GM12878 (cell line): ENCODE data around the gene NLRC3. TPM values are rescaled to one million over a fixed set of nuclear protein-coding genes. Genes with fewer than 3 reads are reported as not detected.

Experiments used
- ATAC-seq: fragments of 200-7000 bp; cut with Tn5 transposase; 3 replicates; pipeline ENCODE4 v1.9.1; 2020; ENCODE audit warnings: mild to moderate bottlenecking, moderate library complexity
- BruUV-seq: library from RNA; stranded (reverse); fragments of 400-500 nt; replicated peaks from 2 replicates; lab custom pipeline; 2021; lab: Mats Ljungman, UMichigan
- CTCF ChIA-PET: fragments of 300-600 bp; sonication (Branson Sonifier 250); formaldehyde crosslinking; extraction: SDS; loops from one replicate; lab custom pipeline; 2021; ENCODE audit warnings: inconsistent platforms; lab: Yijun Ruan, JAX
- POLR2A ChIA-PET: fragments of 350-600 bp; formaldehyde crosslinking; extraction: SDS; loops from one replicate; lab custom pipeline; 2021; ENCODE audit warnings: inconsistent platforms; lab: Charles Lee
- RAD21 ChIA-PET: fragments of 300-600 bp; sonication (Branson Sonifier 250); formaldehyde crosslinking; loops from one replicate; lab custom pipeline; 2023; ENCODE audit warnings: antibody characterized with exemption; ENCODE audit not compliant: unreplicated experiment; lab: Charles Lee
- SMC1A ChIA-PET: fragments of 300-600 bp; sonication (Branson Sonifier 250); formaldehyde crosslinking; loops from one replicate; lab custom pipeline; 2023; ENCODE audit not compliant: unreplicated experiment, uncharacterized antibody; lab: Charles Lee
- DNase-seq: peaks from one replicate; pipeline ENCODE4 v3.0.0-alpha.2; 2011; ENCODE audit warnings: low read depth, low spot score
- FAIRE-seq: peaks from 3 replicates; lab custom pipeline; 2011; peaks lifted over from hg19 to GRCh38; lab: Jason Lieb, UNC
- H2AFZ ChIP-seq: 2 replicates; pipeline ENCODE4 v1.6.0; 2011; ENCODE audit warnings: low read depth, low read length, control low read depth; ENCODE audit not compliant: control insufficient read depth
- H3K27ac ChIP-seq: 2 replicates; pipeline ENCODE4 v1.5.1; 2011; ENCODE audit warnings: control low read depth; ENCODE audit not compliant: control insufficient read depth, insufficient read depth
- H3K27me3 ChIP-seq, 2 experiments: replicated peaks in 1 of 2; 2 replicates each; pipeline versions ENCODE4 v1.6.0 to v1.6.1; 2011; ENCODE audit warnings: low read length in 1 of 2; ENCODE audit not compliant: control insufficient read depth in 2 of 2, insufficient read depth in 2 of 2
- H3K36me3 ChIP-seq, 2 experiments: 2 replicates each; pipeline ENCODE4 v1.5.1; 2011; ENCODE audit warnings: low read length in 1 of 2; ENCODE audit not compliant: control insufficient read depth in 2 of 2, insufficient read depth in 2 of 2
- H3K4me1 ChIP-seq: 2 replicates; pipeline ENCODE4 v1.6.1; 2011; ENCODE audit warnings: mild to moderate bottlenecking, low read length, moderate library complexity, mixed read lengths; ENCODE audit not compliant: control insufficient read depth, insufficient read depth
- H3K4me2 ChIP-seq: 2 replicates; pipeline ENCODE4 v1.6.0; 2011; ENCODE audit warnings: control low read depth; ENCODE audit not compliant: control insufficient read depth, insufficient read depth
- H3K4me3 ChIP-seq: fragments of 200-600 bp; sonication (generic); 2 replicates; pipeline ENCODE4 v1.5.1; 2016
- H3K79me2 ChIP-seq: 2 replicates; pipeline ENCODE4 v1.6.0; 2011; ENCODE audit warnings: low read length; ENCODE audit not compliant: control insufficient read depth, insufficient read depth
- H3K9ac ChIP-seq: 2 replicates; pipeline ENCODE4 v1.8.0; 2011; ENCODE audit warnings: low read length, control low read depth, mixed read lengths; ENCODE audit not compliant: control insufficient read depth, insufficient read depth
- H3K9me3 ChIP-seq: replicated peaks from 3 replicates; pipeline ENCODE4 v1.5.1; 2011; ENCODE audit warnings: mild to moderate bottlenecking, low read length; ENCODE audit not compliant: control insufficient read depth, insufficient read depth
- H4K20me1 ChIP-seq: 2 replicates; pipeline ENCODE4 v1.6.0; 2011; ENCODE audit not compliant: control insufficient read depth, insufficient read depth
- CREB1 ChIP-seq: IDR thresholded peaks from 2 replicates; pipeline ENCODE4 v1.6.1; 2012; ENCODE audit warnings: low read depth, mild to moderate bottlenecking, inconsistent platforms
- E2F8 ChIP-seq: fragments of 450-650 bp; IDR thresholded peaks from 2 replicates; pipeline ENCODE4 v1.6.1; 2018; ENCODE audit warnings: mild to moderate bottlenecking, low read depth, moderate library complexity; ENCODE audit not compliant: partially characterized antibody
- EED ChIP-seq: sonication (generic); IDR thresholded peaks from 2 replicates; pipeline ENCODE4 v1.6.1; 2016; ENCODE audit warnings: antibody characterized with exemption, low read depth
- FOS ChIP-seq: IDR thresholded peaks from 3 replicates; pipeline ENCODE4 v1.6.1; 2011; ENCODE audit warnings: borderline replicate concordance; ENCODE audit not compliant: insufficient read length; ENCODE audit errors: extremely low read depth
- HDAC6 ChIP-seq: fragments of 200-600 bp; sonication (generic); IDR thresholded peaks from one replicate; pipeline ENCODE4 v1.8.0; 2017; ENCODE audit warnings: antibody characterized with exemption; ENCODE audit not compliant: unreplicated experiment
- JUND ChIP-seq: IDR thresholded peaks from 2 replicates; pipeline ENCODE4 v1.6.1; 2012; ENCODE audit warnings: low read depth, mild to moderate bottlenecking, low read length, improper control_type of control experiment, moderate library complexity
- MYB ChIP-seq: fragments of 150-350 bp; IDR thresholded peaks from 2 replicates; pipeline ENCODE4 v1.6.1; 2014; ENCODE audit warnings: mild to moderate bottlenecking, low read depth, low read length, borderline replicate concordance
- NKRF ChIP-seq: fragments of 450-650 bp; conservative IDR thresholded peaks from 2 replicates; pipeline ENCODE4 v1.6.1; 2017; ENCODE audit warnings: mild to moderate bottlenecking, moderate library complexity
- PAX5 ChIP-seq: IDR thresholded peaks from 2 replicates; pipeline ENCODE4 v1.6.1; 2011; ENCODE audit warnings: low read depth, low read length, borderline replicate concordance
- PKNOX1 ChIP-seq: fragments of 450-650 bp; IDR thresholded peaks from 2 replicates; pipeline ENCODE4 v1.6.1; 2016; ENCODE audit warnings: mild to moderate bottlenecking
- POU2F2 ChIP-seq: IDR thresholded peaks from 3 replicates; pipeline ENCODE4 v1.6.1; 2011; ENCODE audit warnings: low read depth, mild to moderate bottlenecking, low read length, borderline replicate concordance
- SIX5 ChIP-seq: IDR thresholded peaks from 2 replicates; pipeline ENCODE4 v1.6.1; 2011; ENCODE audit warnings: mild to moderate bottlenecking, low read depth, low read length, moderate library complexity; ENCODE audit not compliant: severe bottlenecking
- STAT1 ChIP-seq: fragments of 450-650 bp; conservative IDR thresholded peaks from 2 replicates; pipeline ENCODE4 v1.6.1; 2014; ENCODE audit warnings: antibody characterized with exemption, mild to moderate bottlenecking
- ZZZ3 ChIP-seq: IDR thresholded peaks from 2 replicates; pipeline ENCODE4 v1.6.1; 2011; ENCODE audit warnings: low read depth; ENCODE audit not compliant: control insufficient read depth, insufficient read length
- WGBS: methylation state at CpG from one replicate; pipeline ENCODE4 v1.1.6; 2016; ENCODE audit warnings: low lambda C conversion rate; ENCODE audit not compliant: insufficient replicate concordance, insufficient coverage; ENCODE audit errors: missing lambda C conversion rate; 5-methylcytosine and 5-hydroxymethylcytosine counted together
- in situ Hi-C: fragments of 300-500 bp; cut with MboI; formaldehyde crosslinking; loops from 9 replicates; pipeline ENCODE4 v1.14.3; 2018; ENCODE audit warnings: mixed read lengths
- intact Hi-C: fragments of 100-400 bp; cut with micrococcal nuclease; formaldehyde crosslinking; loops from one replicate; pipeline ENCODE4 v1.14.2; 2022; ENCODE audit not compliant: unreplicated experiment
- polyA plus RNA-seq, 11 experiments: library from polyadenylated mRNA; depleted of rRNA in 4 of 11; unstranded in 6 of 11; stranded (reverse) in 5 of 11; fragments of >200 nt; fragmentation: Nextera tagmentation in 4 of 11; fragmentation: Illumina TruSeq in 1 of 11; extraction: Ambion mirVana in 4 of 11; extraction: Trizol in 1 of 11; gene quantifications; 1 replicate in 1 of 11; 2 replicates in 10 of 11; pipeline versions ENCODE4 v1.2.1 to v1.2.3, GENCODE V29; 2011 to 2016; ENCODE audit warnings: inconsistent platforms in 2 of 11, missing spikeins in 2 of 11, low read depth in 1 of 11
- total RNA-seq, 4 experiments: library from RNA; depleted of rRNA in 3 of 4; stranded (reverse); fragments of >200 nt in 3 of 4; fragmentation: Illumina TruSeq in 1 of 4; extraction: Trizol in 1 of 4; gene quantifications; 2 replicates each; pipeline versions ENCODE4 v1.2.1 to v1.2.3, GENCODE V29; 2013 to 2021
- TF ChIP-seq, protein P1 (sequence below): fragments of 450-650 bp; IDR thresholded peaks from 2 replicates; pipeline ENCODE4 v1.6.1; 2017; ENCODE audit warnings: mild to moderate bottlenecking

The NLRC3 gene
- total and polyA plus RNA-seq, 10 of the 15 experiments (the other 5 are each of a cell fraction or from before 2014, with no cell fraction given), result 2.2 to 17.8 (median 7.6) TPM

DNA sequence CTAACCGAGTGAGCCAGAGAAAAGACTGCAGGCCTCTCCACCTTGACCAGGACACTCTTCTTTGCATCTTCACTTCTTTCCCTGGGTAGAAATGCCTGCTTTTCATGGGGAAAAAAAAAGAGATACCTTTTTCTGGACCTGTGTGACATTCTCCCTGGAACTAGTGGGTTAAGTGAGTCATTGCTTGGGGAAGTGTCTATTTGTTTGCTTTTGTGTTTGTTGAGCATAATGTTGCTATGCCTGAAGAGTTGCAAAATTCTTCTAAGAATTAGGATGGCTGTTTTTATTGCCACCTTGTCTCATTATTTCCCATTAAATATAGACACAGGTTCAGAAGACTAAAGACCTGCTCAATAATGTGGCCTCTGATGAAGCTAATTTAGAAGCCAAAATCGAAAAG, 57.6 kb downstream of the NLRC3 start:
- no peak for FAIRE-seq
- no peaks in the 10 kb centered on the region for H3K79me2 ChIP-seq
- ATAC-seq, result no peak
- CTCF ChIA-PET, result no interaction called here
- H2AFZ ChIP-seq, result no peak overlapping the region
- SMC1A ChIA-PET, result no interaction called here
- no peak overlapping the region for H3K9ac ChIP-seq
- no peak for DNase-seq
- intact Hi-C loops (no loop called here), in situ Hi-C loops (no loop called here)
- BruUV-seq, result no TSS peak
- H3K9me3 ChIP-seq, result no peaks in the 10 kb centered on the region
- no peak overlapping the region for H3K4me2 ChIP-seq
- H3K36me3 ChIP-seq, result peaks cover 0 to 3% of the 10 kb centered on the region in 2 experiments; a peak in 1 of 4 replicates
- no peaks in the 10 kb centered on the region for H3K4me1 ChIP-seq
- H4K20me1 ChIP-seq, result no peaks in the 10 kb centered on the region
- POLR2A ChIA-PET, result no interaction called here
- H3K27me3 ChIP-seq, result no peaks in the 10 kb centered on the region
- H3K27ac ChIP-seq, result no peak overlapping the region
- RAD21 ChIA-PET, result no interaction called here
- 97% methylated on average over 2 of the region's 2 CpGs for WGBS
- no peak overlapping the region for H3K4me3 ChIP-seq
- TF ChIP-seq HDAC6 (no peak), CREB1 (no peak), STAT1 (no peak), SIX5 (no peak), MYB (no peak), PAX5 (no peak), JUND (no peak), POU2F2 (no peak), E2F8 (no peak), FOS (no peak), PKNOX1 (no peak), NKRF (no peak), ZZZ3 (no peak), EED (no peak)
- TF ChIP-seq, protein P1, sequence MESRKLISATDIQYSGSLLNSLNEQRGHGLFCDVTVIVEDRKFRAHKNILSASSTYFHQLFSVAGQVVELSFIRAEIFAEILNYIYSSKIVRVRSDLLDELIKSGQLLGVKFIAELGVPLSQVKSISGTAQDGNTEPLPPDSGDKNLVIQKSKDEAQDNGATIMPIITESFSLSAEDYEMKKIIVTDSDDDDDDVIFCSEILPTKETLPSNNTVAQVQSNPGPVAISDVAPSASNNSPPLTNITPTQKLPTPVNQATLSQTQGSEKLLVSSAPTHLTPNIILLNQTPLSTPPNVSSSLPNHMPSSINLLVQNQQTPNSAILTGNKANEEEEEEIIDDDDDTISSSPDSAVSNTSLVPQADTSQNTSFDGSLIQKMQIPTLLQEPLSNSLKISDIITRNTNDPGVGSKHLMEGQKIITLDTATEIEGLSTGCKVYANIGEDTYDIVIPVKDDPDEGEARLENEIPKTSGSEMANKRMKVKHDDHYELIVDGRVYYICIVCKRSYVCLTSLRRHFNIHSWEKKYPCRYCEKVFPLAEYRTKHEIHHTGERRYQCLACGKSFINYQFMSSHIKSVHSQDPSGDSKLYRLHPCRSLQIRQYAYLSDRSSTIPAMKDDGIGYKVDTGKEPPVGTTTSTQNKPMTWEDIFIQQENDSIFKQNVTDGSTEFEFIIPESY, result no peak
